Activated CD4-positive, alpha-beta T cell treated with anti-CD3 and anti-CD28 coated beads, Interleukin-2, amount 10 ng/mL, durations not matched to agents 24 days and 14 days (primary cell): ENCODE measurements around the gene UBE4A. TPM values are rescaled to one million over a fixed set of nuclear protein-coding genes. Genes with fewer than 3 reads are reported as not detected.

ENCODE experiments used
- DNase-seq: peaks from one replicate; pipeline ENCODE4 v3.0.0; 2022
- H3K27ac Mint-ChIP-seq: one replicate; pipeline ENCODE4 v1.8.0; 2022; ENCODE audit warnings: mild to moderate bottlenecking, mixed read lengths
- H3K27me3 Mint-ChIP-seq: one replicate; pipeline ENCODE4 v1.8.0; 2022; ENCODE audit warnings: mixed read lengths
- H3K36me3 Mint-ChIP-seq: one replicate; pipeline ENCODE4 v1.8.0; 2022; ENCODE audit warnings: low read depth, mild to moderate bottlenecking, mixed read lengths
- H3K4me1 Mint-ChIP-seq: one replicate; pipeline ENCODE4 v1.8.0; 2021; ENCODE audit warnings: mixed read lengths
- H3K4me3 Mint-ChIP-seq: one replicate; pipeline ENCODE4 v1.8.0; 2022; ENCODE audit warnings: mild to moderate bottlenecking, moderate library complexity, mixed read lengths
- H3K9me3 Mint-ChIP-seq: one replicate; pipeline ENCODE4 v1.8.0; 2021; ENCODE audit warnings: mixed read lengths
- intact Hi-C: fragments of 100-400 bp; cut with micrococcal nuclease; formaldehyde crosslinking; loops from one replicate; pipeline ENCODE4 v1.15.1; 2023
- total RNA-seq: library from RNA; stranded (reverse); gene quantifications from 2 replicates; pipeline ENCODE4 v1.2.3, GENCODE V29; 2022

The UBE4A gene
- total RNA-seq, 1 donor from 2014 or later, result 46.3 TPM

GRCh38 chr11:118427707-118428106, 68.3 kb downstream of the UBE4A start:
- H3K4me1 Mint-ChIP-seq, result peaks cover 4% of the 10 kb centered on the region
- intact Hi-C loops, result no loop called here

GRCh38 chr11:118430956-118431355, 71.6 kb downstream of the UBE4A start:
- Mint-ChIP-seq H3K27me3 (peaks cover 18% of the 10 kb centered on the region), H3K27ac (no peak overlapping the region), H3K9me3 (no peaks in the 10 kb centered on the region), H3K4me1 (peaks cover 16% of the 10 kb centered on the region), H3K4me3 (no peak overlapping the region), H3K36me3 (no peaks in the 10 kb centered on the region)
- no peak for DNase-seq
- intact Hi-C loops, result no loop called here

More at GRCh38 chr11:118427707-118428106, 68.3 kb downstream of the UBE4A start:
- DNase-seq, result no peak
- Mint-ChIP-seq H3K4me3 (no peak overlapping the region), H3K9me3 (no peaks in the 10 kb centered on the region), H3K27me3 (peaks cover 19% of the 10 kb centered on the region), H3K36me3 (no peaks in the 10 kb centered on the region), H3K27ac (no peak overlapping the region)

- Mint-ChIP-seq H3K4me3 (peak overlapping the region; percentile 97), H3K27me3 (peaks cover 5% of the 10 kb centered on the region), H3K27ac (peak overlapping the region; percentile 92), H3K4me1 (peaks cover 19% of the 10 kb centered on the region), H3K9me3 (no peaks in the 10 kb centered on the region), H3K36me3 (peaks cover 2% of the 10 kb centered on the region)
- DNase-seq, result no peak
- intact Hi-C loops, result no loop called here
These were observed 74.7 kb downstream of the UBE4A start for GRCh38 chr11:118434123-118434552.

- Mint-ChIP-seq H3K36me3 (peaks cover 4% of the 10 kb centered on the region), H3K9me3 (no peaks in the 10 kb centered on the region), H3K4me3 (peak overlapping the region; percentile 97), H3K4me1 (peaks cover 25% of the 10 kb centered on the region), H3K27ac (peak overlapping the region; percentile 92), H3K27me3 (peaks cover 3% of the 10 kb centered on the region)
- intact Hi-C loops, result loop anchor here (1.0 to 5.0 kb wide), 8 partner anchors 9 to 358 kb away; partner anchors contain the start of genes ARCN1, ATP5MG, CD3D and CD3G
- peak; percentile 86 for DNase-seq
These were observed 75.3 kb downstream of the UBE4A start for GRCh38 chr11:118434553-118435289.

GRCh38 chr11:118435290-118435892, 76.0 kb downstream of the UBE4A start:
- Mint-ChIP-seq H3K4me3 (peak overlapping the region; percentile 97), H3K27me3 (peaks cover 3% of the 10 kb centered on the region), H3K27ac (peak overlapping the region; percentile 92), H3K36me3 (peaks cover 10% of the 10 kb centered on the region), H3K4me1 (peaks cover 32% of the 10 kb centered on the region), H3K9me3 (no peaks in the 10 kb centered on the region)
- peak; percentile 90 for DNase-seq
- intact Hi-C loops, result loop anchor here (1.0 to 5.0 kb wide), 8 partner anchors 8 to 357 kb away; partner anchors contain the start of genes ARCN1, ATP5MG, CD3D and CD3G

DNA sequence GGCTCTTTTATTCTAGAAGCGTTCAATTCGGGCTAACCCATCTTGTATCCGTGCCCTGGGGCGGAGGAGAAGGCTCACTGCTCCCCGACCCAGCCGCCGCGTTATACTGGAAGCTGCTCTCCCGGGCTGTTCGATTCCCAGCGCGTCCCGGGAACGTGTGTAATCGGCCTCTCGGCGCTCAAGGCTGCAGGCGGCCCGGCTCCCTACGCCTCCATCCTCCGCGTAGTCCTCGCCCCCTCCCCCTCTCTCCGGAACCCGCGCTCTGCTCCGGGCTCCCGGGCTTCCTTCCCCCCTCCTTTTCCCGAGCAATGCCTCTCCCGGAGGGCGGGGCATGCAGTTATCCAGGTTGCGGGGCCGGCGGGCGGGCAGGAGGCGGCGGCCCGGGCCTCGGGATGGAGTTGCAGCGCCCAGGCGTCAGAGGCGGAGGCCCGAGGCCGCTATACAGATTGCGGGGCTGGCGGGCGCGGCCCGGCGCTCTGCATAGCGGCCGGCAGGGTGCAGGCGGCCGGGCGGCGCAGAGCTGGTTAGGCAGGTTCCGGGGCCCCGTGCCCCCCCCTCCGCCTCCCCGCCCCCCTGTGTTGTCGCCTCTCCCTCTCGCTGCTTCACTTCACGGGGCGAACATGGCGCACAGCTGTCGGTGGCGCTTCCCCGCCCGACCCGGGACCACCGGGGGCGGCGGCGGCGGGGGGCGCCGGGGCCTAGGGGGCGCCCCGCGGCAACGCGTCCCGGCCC, 76.7 kb downstream of the UBE4A start, which contains the start of gene KMT2A:
TSS of gene KMT2A (plus strand) at position 600 of the 732 bp plus-strand sequence. CDS start at position 621, 21 bp downstream.
- Mint-ChIP-seq H3K27me3 (peaks cover 2% of the 10 kb centered on the region), H3K9me3 (no peaks in the 10 kb centered on the region), H3K4me1 (peaks cover 37% of the 10 kb centered on the region), H3K27ac (peak within 1 kb of the TSS; percentile 92), H3K36me3 (peaks cover 12% of the 10 kb centered on the region), H3K4me3 (peak within 1 kb of the TSS; percentile 97)
- peak; percentile 98 for DNase-seq
- intact Hi-C loops, result loop anchor here (1.0 to 5.0 kb wide), 9 partner anchors 7 to 433 kb away; partner anchors contain the start of genes ARCN1, ATP5MG, CD3D and CD3G

DNA sequence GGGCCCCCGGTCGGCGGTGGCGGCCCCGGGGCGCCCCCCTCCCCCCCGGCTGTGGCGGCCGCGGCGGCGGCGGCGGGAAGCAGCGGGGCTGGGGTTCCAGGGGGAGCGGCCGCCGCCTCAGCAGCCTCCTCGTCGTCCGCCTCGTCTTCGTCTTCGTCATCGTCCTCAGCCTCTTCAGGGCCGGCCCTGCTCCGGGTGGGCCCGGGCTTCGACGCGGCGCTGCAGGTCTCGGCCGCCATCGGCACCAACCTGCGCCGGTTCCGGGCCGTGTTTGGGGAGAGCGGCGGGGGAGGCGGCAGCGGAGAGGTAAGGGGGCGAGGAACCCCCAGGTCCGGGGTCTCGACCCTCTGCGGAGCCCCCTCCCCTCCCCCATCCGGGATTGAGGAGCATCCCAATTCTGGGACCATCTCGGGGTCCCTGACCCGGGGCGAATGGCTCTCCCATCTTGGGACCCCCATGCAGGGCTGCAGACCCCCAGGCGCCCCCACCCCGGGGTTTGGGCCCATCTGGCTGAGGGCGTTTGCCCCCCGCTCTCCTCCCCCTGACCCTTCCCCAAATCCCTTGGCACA, 77.3 kb downstream of the UBE4A start:
- peak overlapping the region; percentile 86 for H3K4me3 Mint-ChIP-seq
- peaks cover 42% of the 10 kb centered on the region for H3K4me1 Mint-ChIP-seq
- intact Hi-C loops, result loop anchor here (2.0 to 5.0 kb wide), 6 partner anchors 94 to 434 kb away; partner anchors contain the start of genes ARCN1, CD3D, CD3G and DDX6
- no peaks in the 10 kb centered on the region for H3K27me3 Mint-ChIP-seq
- peaks cover 15% of the 10 kb centered on the region for H3K36me3 Mint-ChIP-seq
- DNase-seq, result no peak
- H3K9me3 Mint-ChIP-seq, result no peaks in the 10 kb centered on the region
- H3K27ac Mint-ChIP-seq, result peak overlapping the region; percentile 80

- Mint-ChIP-seq H3K4me3 (peak overlapping the region; percentile 86), H3K27ac (peak overlapping the region; percentile 80), H3K9me3 (no peaks in the 10 kb centered on the region), H3K27me3 (no peaks in the 10 kb centered on the region), H3K36me3 (peaks cover 19% of the 10 kb centered on the region), H3K4me1 (peaks cover 50% of the 10 kb centered on the region)
- intact Hi-C loops, result loop anchor here (1.0 to 5.0 kb wide), 9 partner anchors 11 to 435 kb away; partner anchors contain the start of genes ARCN1, CD3D, CD3G and DDX6
- peak; percentile 80 for DNase-seq
These were observed 78.1 kb downstream of the UBE4A start for GRCh38 chr11:118437208-118438125.

- H3K4me1 Mint-ChIP-seq, result peaks cover 59% of the 10 kb centered on the region
- H3K27ac Mint-ChIP-seq, result peak overlapping the region; percentile 80
- H3K9me3 Mint-ChIP-seq, result no peaks in the 10 kb centered on the region
- intact Hi-C loops, result loop anchor here (1.0 to 5.0 kb wide), 8 partner anchors 10 to 392 kb away; partner anchors contain the start of genes ARCN1, CD3D, CD3G and DDX6
- H3K27me3 Mint-ChIP-seq, result no peaks in the 10 kb centered on the region
- H3K4me3 Mint-ChIP-seq, result peak overlapping the region; percentile 86
- peak; percentile 88 for DNase-seq
- peaks cover 19% of the 10 kb centered on the region for H3K36me3 Mint-ChIP-seq
These were observed 79.0 kb downstream of the UBE4A start for GRCh38 chr11:118438314-118438931.

GRCh38 chr11:118439646-118440045, 80.2 kb downstream of the UBE4A start:
- Mint-ChIP-seq H3K27ac (peak overlapping the region; percentile 56), H3K4me3 (peak overlapping the region; percentile 86), H3K4me1 (peaks cover 65% of the 10 kb centered on the region), H3K36me3 (peaks cover 21% of the 10 kb centered on the region), H3K27me3 (no peaks in the 10 kb centered on the region), H3K9me3 (no peaks in the 10 kb centered on the region)
- intact Hi-C loops, result loop anchor here (2.0 to 5.0 kb wide), 7 partner anchors 97 to 443 kb away; partner anchors contain the start of genes ARCN1, CD3D, CD3G and CXCR5
- peak; percentile 61 for DNase-seq

- H3K27me3 Mint-ChIP-seq, result no peaks in the 10 kb centered on the region
- H3K4me1 Mint-ChIP-seq, result peaks cover 70% of the 10 kb centered on the region
- peak overlapping the region; percentile 9 for H3K27ac Mint-ChIP-seq
- no peaks in the 10 kb centered on the region for H3K9me3 Mint-ChIP-seq
- DNase-seq, result no peak
- intact Hi-C loops, result loop anchor here (2.0 to 5.0 kb wide), 2 partner anchors 135 to 440 kb away; partner anchors contain the start of gene CXCR5
- H3K36me3 Mint-ChIP-seq, result peaks cover 35% of the 10 kb centered on the region
- H3K4me3 Mint-ChIP-seq, result peak overlapping the region; percentile 49
These were observed 82.4 kb downstream of the UBE4A start for GRCh38 chr11:118441770-118442275.
